Peyer's patch (tissue), 4 donors: Measurements from ENCODE around the gene ZDHHC18.

ENCODE experiments used
- POLR2A ChIP-seq, 2 donors: fragments of 450-650 bp; IDR thresholded peaks; one replicate each; pipeline ENCODE4 v1.5.1; 2017; ENCODE audit warnings: antibody characterized with exemption in 2 of 2, mild to moderate bottlenecking in 2 of 2, moderate library complexity in 2 of 2
- TF ChIP-seq, protein P1 (sequence below), 6 experiments: fragments of 450-650 bp in 4 of 6; fragments of 200-600 bp in 2 of 6; sonication (generic) in 1 of 6; IDR thresholded peaks; one replicate each; pipeline ENCODE4 v1.5.1; 2017 to 2019; ENCODE audit warnings: antibody characterized with exemption in 6 of 6, mild to moderate bottlenecking in 3 of 6, moderate library complexity in 1 of 6

DNA sequence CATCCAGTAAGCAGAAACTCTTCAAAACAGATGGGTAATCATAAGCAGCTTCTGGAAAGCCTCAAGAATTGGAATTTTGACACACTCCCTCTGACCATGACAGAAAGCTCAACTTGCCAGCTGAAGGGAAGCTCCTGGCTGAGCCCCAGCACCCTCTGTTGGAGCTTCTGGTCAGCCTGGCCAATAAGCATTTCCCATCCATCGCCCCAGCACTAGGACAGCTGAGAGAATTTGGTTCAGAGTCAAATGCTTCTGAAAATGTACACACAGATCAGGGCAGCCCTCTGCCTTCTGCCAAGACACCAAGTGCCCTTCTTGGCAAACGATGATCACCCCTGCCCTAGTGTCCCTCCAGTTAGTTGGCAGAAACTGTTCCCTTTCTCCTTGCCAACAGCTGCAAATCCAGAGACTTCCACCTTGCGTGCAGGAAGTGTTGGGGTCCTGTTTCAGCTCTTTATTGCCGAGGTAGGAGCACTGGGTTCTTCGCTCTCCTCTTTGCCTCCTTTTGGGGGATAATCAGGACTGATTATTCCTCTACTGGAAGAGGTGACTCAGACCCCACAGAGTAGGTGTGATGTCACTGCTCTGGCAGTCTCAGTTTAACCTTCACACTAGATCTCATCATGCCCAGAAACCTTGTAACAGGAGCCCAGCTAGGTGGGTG lies 26.9 kb upstream of the ZDHHC18 start:
- TF ChIP-seq POLR2A (IDR thresholded peaks at IDR 0.05): no peak
- TF ChIP-seq, protein P1, sequence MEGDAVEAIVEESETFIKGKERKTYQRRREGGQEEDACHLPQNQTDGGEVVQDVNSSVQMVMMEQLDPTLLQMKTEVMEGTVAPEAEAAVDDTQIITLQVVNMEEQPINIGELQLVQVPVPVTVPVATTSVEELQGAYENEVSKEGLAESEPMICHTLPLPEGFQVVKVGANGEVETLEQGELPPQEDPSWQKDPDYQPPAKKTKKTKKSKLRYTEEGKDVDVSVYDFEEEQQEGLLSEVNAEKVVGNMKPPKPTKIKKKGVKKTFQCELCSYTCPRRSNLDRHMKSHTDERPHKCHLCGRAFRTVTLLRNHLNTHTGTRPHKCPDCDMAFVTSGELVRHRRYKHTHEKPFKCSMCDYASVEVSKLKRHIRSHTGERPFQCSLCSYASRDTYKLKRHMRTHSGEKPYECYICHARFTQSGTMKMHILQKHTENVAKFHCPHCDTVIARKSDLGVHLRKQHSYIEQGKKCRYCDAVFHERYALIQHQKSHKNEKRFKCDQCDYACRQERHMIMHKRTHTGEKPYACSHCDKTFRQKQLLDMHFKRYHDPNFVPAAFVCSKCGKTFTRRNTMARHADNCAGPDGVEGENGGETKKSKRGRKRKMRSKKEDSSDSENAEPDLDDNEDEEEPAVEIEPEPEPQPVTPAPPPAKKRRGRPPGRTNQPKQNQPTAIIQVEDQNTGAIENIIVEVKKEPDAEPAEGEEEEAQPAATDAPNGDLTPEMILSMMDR (IDR thresholded peaks at IDR 0.05): no peak
